ENCODE measurements around the gene PRLHR. TPM values are rescaled to one million over a fixed set of nuclear protein-coding genes. Genes with fewer than 3 reads are reported as not detected.

Gene PRLHR
- total RNA-seq, 1 experiment from 2014 or later = not detected

GRCh38 chr10:118628397-118628796 lies 32.9 kb upstream of the PRLHR start:
- ChIA-PET CTCF (interaction anchor here (2.3 to 3.1 kb wide), 2 partner anchors 13 to 59 kb away, joined by 7 to 18 read pairs; no protein-coding TSS in a partner anchor), POLR2A (no interaction called here)
- no peak for DNase-seq (ENCODE audit: low spot score)
- peaks cover 32% of the 10 kb centered on the region for H3K4me1 Mint-ChIP-seq
- ATAC-seq = no peak
- no peak overlapping the region for H3K4me3 Mint-ChIP-seq
- TF ChIP-seq RELA (CRISPR knock-in tag; IDR thresholded peaks at IDR 0.05; ENCODE audit: borderline replicate concordance) (no peak), NFE2L1 (CRISPR knock-in tag; IDR thresholded peaks at IDR 0.05) (no peak), USF2 (CRISPR knock-in tag; IDR thresholded peaks at IDR 0.05) (no peak), EMX1 (CRISPR knock-in tag; IDR thresholded peaks at IDR 0.05) (no peak), HMGXB4 (CRISPR knock-in tag; IDR thresholded peaks at IDR 0.05) (no peak), E2F1 (CRISPR knock-in tag; IDR thresholded peaks at IDR 0.05) (no peak), FOXK1 (CRISPR knock-in tag; IDR thresholded peaks at IDR 0.05) (no peak), CREB1 (CRISPR knock-in tag; IDR thresholded peaks at IDR 0.05) (no peak), ZNF416 (CRISPR knock-in tag; IDR thresholded peaks at IDR 0.05) (no peak), NFYB (CRISPR knock-in tag; conservative IDR thresholded peaks at IDR 0.05; ENCODE audit: low read depth) (no peak)
- H3K27me3 Mint-ChIP-seq (ENCODE audit: low read depth) = peaks cover 21% of the 10 kb centered on the region
- H3K27ac Mint-ChIP-seq = no peak overlapping the region
- no peaks in the 10 kb centered on the region for H3K9me3 Mint-ChIP-seq
- H3K36me3 Mint-ChIP-seq = no peaks in the 10 kb centered on the region

- ATAC-seq (peak; percentile 93), DNase-seq (ENCODE audit: low spot score) (peak; percentile 40)
- peaks cover 12% of the 10 kb centered on the region for H3K27me3 Mint-ChIP-seq (ENCODE audit: low read depth)
Measured at GRCh38 chr10:118626953-118627352, 31.5 kb upstream of the PRLHR start.

More at GRCh38 chr10:118626953-118627352, 31.5 kb upstream of the PRLHR start:
- ChIA-PET POLR2A (interaction anchor here (1.0 kb wide), 1 partner anchor 9 kb away, joined by 4 read pairs; no protein-coding TSS in a partner anchor), CTCF (interaction anchor here (0.6 to 3.1 kb wide), 16 partner anchors 9 to 227 kb away, joined by 3 to 37 read pairs (median 4); partner anchors contain the start of gene PRLHR)
- H3K27ac Mint-ChIP-seq = no peak overlapping the region
- no peak overlapping the region for H3K4me3 Mint-ChIP-seq
- TF ChIP-seq PRDM15 (CRISPR knock-in tag; IDR thresholded peaks at IDR 0.05) (peak; percentile 83), PRRX2 (CRISPR knock-in tag; IDR thresholded peaks at IDR 0.05) (no peak), SMAD4 (CRISPR knock-in tag; IDR thresholded peaks at IDR 0.05) (no peak), SMAD3 (CRISPR knock-in tag; IDR thresholded peaks at IDR 0.05; ENCODE audit: borderline replicate concordance) (no peak), CTCF (IDR thresholded peaks at IDR 0.05) (peak; percentile 57; the same call in 1 of the 2 replicates), CDX4 (CRISPR knock-in tag; IDR thresholded peaks at IDR 0.05; ENCODE audit: borderline replicate concordance) (no peak)
- peaks cover 25% of the 10 kb centered on the region for H3K4me1 Mint-ChIP-seq
- no peaks in the 10 kb centered on the region for H3K9me3 Mint-ChIP-seq
- no peaks in the 10 kb centered on the region for H3K36me3 Mint-ChIP-seq
